Hematopoietic multipotent progenitor cell (in vitro differentiated cells): ENCODE data around the gene ATAD2B. TPM values are rescaled to one million over a fixed set of nuclear protein-coding genes. Genes with fewer than 3 reads are reported as not detected.
"Not testable (repeated sequence)": the region's sequence is repeated elsewhere in the genome, so short reads cannot be mapped to it uniquely, and the experiment has no call there.

Experiments used
- DNase-seq, 3 donors: peaks; one replicate each; pipeline ENCODE4 v3.0.0-alpha.2; 2011 to 2015; ENCODE audit warnings: low read depth in 2 of 3, low spot score in 2 of 3
- total RNA-seq: library from RNA; depleted of rRNA; stranded (reverse); fragments of >200 nt; gene quantifications from one replicate; pipeline ENCODE4 v1.2.3, GENCODE V29; 2012

ATAD2B gene
- total RNA-seq: 11.8 TPM

DNA sequence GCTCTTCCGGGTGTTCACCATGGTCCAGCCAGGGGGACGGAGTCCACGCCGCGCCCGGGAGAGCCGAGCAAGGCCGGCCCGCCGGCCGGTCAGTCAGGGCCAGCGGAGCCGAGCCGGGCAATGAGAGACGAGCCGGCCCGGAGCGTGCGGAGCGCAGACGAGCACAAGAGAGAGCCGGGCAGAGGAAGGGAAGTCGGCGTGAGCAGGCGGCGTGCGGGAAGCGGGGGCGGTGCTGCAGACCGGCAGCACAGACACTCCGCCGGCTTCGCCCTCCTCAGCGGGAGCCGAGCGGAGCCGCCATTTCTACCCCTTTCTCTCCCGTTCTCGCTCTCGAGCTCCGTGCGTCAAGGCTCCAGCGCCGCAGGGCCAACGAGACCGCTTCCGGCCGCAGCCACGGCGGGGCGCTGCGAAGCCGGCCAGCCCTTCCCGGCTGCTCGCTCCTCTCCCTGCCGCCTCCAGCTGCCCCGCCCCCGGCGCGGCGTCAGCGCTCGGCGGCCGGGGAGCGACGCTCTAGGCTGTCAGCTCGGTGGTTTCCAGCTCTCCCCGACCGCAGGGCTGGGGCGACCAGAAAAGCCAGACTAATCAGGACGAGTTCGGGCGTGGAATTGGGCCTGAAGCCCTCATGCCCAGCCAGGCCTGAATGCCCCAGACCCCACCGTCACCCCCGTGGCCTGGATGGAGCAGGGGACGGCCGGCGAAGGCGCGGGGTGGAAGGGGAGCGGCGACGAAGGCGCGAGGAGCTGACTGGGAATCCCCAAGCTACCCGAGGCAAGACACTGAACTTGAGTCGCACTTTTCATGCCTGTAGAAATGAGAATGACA is at the start of gene ATAD2B:
Gene ATAD2B (minus strand): TSS at position 374 of the 822 bp plus-strand sequence. CDS start 353 bp downstream, at position 21.
- DNase-seq: peak; percentile 96

GRCh38 chr2:23967846-23968245 is 40.9 kb upstream of the ATAD2B start:
- DNase-seq: no peak

DNA sequence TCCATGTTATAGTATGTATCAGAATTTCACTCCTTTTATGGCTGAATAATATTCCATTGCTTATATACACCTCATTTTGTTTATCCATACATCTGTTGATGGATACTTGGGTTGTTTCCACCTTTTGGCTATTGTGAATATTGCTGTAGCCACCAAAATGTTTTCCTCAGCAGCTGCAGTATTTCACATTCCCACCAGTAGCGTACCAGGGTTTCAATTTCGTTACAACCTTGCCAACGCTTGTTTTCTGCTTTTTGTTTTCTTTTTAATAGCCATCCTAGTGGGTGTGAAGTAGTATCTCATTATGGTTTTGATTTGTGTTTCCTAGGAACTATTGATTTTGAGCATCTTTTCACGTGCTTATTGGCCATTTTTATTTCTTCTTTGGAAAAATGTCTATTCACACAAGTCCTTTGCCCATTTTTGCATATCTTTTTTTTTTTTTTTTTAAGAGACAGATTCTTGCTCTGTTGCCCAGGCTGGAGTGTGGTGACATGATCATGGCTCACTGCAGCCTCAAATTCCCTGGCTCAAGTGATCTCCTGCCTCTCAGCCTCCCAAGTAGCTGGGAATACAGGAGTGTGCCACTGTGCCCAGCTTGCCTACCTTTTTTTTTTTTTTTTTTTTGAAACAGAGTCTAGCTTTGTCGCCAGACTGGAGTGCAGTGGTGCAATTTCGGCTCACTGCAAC is 27.5 kb upstream of the ATAD2B start:
- no peak for DNase-seq

DNA sequence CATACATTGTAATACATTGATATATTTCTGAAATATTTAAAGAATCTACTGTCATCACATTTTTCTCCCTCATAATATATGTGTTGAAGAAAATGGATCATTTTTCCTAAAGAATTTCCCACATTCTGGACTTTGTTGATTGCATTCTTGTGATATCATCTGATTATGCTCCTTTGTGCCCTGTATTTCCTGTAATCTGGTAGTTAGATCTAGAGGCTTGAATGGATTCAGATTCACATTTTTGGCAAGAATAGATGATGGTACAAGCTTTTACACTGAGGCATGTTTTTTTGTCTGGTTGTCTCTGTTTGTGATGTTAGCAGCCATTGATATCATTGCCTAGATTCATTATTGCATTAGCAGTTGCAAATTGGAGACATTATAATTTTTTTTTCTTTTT is 26.7 kb upstream of the ATAD2B start:
- no peak for DNase-seq

DNA sequence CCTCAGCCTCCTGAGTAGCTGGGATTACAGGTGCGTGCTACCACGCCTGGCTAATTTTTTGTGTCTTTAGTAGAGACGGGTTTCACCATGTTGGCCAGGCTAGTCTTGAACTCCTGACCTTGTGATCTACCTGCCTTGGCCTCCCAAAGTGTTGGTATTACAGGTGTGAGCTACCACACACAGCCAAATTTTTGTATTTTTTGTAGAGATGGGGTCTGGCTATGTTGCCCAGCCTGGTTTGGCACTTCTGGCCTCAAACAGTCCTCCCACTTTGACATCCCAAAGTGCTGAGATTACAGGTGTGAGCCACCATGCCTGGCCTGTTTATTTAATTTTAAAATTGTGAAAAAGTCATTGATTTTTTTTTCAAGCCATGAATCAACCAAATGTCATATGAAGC is 25.6 kb upstream of the ATAD2B start:
- not testable (repeated sequence) for DNase-seq

DNA sequence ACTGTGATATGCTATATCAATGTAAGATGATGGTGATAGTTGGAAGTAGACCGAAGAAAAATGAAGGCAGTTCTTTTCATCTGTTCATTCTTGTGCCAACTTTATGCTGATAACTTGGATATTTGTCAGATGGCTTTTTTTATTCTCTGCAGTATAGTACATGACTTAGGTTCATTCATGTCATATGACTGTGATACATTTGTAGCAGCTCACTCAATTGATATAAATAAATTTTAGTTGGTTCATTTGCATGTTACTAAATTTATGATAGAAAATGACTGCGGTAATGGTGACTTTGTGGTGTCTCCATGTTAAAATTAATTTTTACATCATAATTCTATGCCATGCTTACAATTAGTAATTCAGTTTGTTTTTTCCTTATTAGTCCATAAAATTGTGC is 20.4 kb upstream of the ATAD2B start:
- DNase-seq: no peak

DNA sequence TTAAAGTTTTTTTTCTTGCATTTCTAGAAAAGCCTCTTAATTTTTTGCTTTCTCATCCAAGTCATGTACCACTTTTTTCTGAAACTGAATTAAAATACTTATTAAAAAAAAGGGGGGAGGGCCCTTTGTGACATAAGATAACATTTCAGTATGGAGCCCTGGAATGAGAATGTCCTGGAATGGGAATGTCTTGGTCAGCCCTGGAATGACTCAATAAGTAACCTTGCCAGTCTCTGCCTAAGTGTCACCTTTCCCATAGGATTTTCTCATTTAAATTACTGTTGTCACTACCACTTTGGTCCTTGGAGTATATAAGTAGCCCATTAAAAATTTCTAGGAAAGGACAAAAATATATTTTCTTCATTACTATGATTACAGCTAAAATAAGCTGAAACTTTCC is 18.1 kb upstream of the ATAD2B start:
- no peak for DNase-seq

DNA sequence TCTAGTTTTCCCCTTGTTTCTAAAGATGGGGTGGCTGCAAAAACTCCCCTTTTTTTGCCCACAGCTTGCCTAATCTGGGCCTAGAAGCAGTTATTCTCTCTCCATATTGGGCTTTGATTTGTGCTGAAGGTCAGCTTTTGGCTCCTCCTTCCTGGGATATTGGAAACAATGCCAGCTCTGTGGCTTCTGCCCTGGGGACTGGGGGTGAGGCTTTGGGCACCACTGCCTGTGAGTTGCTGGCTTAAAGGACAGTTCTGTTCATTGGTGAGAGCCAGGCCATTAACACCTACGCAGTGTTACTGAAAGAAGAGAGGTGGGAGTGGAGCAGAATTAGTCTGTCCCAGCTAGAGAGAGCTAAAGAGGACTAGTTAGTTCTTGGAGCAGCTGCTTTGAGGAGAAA is 17.6 kb upstream of the ATAD2B start:
- DNase-seq: no peak

DNA sequence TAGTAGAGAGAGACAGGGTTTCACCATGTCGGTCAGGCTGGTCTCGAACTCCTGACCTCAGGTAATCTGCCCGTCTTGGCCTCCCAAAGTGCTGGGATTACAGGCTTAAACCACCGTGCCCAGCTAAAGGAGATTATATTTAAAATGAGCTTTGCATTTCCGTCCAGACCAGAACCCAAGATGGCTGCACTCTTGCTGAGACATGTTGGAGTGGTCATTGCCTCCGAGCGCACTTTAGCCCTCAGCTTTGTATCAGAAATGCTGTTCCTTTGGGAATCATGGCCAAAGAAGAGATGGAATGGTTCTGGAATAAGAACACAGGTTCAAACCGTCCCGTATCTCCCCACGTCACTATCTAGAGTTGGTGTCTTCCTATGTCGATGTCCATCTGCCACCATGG is 16.7 kb upstream of the ATAD2B start:
- no peak for DNase-seq

DNA sequence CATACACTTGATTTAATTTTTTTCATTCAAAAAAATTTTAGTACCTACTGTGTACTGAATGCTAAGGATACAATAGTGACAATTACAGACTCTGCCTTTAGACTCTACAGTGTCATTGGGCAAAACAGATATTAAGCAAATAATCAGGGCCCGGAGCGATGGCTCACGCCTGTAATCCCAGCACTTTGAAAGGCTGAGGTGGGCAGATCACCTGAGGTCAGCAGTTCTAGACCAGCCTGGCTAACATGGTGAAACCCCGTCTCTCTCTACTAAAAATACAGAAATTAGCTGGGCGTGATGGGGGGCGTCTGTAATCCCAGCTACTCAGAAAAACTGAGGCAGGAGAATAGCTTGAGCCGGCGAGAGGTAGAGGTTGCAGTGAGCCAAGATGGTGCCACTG is 14.7 kb upstream of the ATAD2B start:
- DNase-seq: no peak

DNA sequence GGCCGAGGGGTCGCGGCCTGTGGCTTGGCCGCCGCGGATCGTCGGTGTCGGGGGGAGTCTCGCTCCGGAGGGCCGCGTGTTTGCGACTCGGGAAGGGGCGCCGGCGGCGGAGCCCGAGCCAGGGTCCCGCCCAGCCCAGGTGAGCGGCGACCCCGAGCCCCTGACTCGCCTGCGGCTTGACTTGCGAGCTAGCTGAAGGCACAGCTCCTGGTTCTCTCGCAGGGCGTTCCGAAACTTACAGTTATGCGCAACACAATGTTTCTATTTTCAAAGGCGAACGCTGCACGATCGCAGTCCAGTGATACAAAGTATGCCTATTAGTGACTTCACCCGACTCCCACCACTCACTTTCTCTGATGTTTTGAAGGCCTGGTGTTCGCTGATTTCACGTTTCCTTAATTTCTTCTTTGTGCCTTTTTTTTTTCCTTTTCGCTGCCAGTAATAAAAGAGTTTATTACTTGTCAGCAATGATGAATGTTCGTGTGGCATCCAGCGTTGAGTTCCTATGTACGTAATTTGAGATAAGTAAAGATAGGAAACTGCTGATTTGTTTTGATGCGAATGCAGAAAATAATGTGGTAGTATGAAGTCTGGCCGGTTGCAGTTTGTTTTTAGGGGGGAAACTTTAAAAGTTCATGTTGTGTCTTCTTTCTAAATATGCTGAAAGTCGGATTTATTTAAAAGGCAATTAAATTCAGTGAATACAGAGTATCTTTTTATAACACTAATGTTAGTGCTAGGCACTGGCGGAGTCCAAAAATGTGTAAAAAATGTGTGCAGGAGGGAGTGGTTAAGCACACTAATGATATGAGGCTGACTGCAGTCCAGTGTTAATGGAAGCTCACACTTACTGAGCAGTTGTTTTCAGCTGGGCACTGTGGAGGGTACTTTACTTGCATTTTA is 14.0 kb upstream of the ATAD2B start:
- DNase-seq: peak; percentile 5 to 56 (median 50)

- peak; percentile 67 to 88 (median 86) for DNase-seq
Observed at GRCh38 chr2:23939987-23940717, 13.2 kb upstream of the ATAD2B start, which contains the start of gene UBXN2A. UBXN2A (plus strand) TSS chr2:23940463; CDS start chr2:23958315, 17,852 bp downstream.

GRCh38 chr2:23934259-23934658 is 7.3 kb upstream of the ATAD2B start:
- DNase-seq: no peak

DNA sequence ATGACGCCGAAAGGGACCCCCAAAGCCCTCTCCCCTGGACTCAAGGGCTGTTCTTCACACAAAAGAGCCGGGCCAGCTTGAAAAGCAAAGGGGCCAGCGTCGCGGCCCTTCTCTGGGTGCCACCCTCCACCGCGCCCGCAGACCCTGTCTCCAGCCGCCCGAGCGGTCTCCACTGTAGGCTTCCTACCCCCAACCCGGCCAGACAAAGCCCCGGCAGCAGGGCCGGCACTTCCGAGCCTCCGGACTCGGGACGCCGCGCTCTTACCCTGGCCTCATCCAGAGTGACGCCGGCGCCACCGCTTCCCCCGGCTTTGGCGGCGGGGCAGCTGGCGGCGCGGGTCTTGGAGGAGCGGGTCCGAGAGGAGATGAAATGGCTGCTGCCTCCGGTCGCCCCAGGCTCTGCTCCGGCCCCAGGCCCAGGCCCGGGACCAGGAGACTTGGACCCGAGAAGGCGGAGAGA is 603 bp downstream of the ATAD2B start:
- peak in 1 of 3 donors; percentile 36 for DNase-seq

- DNase-seq: peak; percentile 35 to 85 (median 73)
Observed at GRCh38 chr2:23925702-23926289, 1.1 kb downstream of the ATAD2B start.

- DNase-seq: no peak
Observed at GRCh38 chr2:23924589-23925359, 2.1 kb downstream of the ATAD2B start.

DNA sequence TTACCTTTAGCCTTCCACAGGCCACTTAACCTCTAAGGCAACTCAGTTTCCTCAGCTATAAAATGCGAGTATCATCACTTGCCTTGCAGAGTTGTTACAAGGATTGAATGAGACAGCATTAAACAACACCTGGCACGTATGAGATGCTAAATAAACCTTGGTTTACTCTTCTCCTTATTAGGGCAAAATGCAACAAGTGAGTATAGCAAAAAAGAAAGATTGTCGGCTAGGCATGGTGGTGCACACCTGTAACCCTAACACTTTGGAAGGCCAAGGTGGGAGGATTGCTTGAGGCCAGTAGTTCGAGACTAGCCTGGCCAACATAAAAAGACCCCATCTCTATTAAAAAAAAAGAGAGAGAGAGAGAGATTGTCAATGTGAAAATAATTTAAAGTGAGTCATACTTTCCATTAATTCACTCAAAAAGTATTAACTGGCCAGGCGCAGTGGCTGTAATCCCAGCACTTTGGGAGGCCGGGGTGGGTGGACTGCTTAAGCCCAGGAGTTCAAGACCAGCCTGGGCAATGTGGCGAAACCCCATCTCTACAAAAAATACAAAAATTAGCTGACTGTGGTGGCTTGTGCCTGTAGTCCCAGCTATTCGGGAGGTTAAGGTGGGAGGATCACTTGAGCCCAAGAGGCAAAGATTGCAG is 8.0 kb downstream of the ATAD2B start:
- DNase-seq: no peak

DNA sequence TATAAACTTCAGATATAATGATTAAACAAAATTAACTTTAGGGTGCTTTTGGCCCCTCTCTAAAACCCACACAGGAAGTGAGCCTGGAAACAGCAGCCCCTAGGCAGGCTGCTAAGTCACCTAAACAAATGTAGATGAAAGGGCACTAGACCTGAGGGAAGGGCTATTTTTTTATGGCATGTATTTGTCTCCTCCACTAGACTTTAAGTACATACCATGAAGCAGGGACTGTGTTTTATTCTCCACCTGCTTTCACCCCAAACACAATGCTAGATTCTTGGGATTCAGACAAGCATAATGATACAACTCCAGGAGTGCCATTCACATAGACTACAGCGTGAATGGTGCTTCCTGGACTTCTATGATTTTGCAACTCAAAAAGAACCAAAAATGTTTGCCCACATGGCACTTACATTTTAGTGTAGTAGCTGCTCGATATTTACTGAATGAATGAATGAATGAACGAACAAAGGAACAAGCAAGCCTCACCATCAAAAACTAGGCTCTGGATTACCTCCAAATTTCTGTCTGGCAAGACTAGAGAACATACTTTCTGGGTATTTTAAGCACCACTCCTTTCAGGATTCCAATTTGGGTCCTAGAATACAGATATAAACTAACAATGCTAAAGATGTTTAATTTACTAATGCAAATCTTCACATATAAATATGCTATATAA is 10.1 kb downstream of the ATAD2B start:
- peak in 2 of 3 donors; percentile 46 to 69 for DNase-seq
